Measurements from ENCODE around the gene NAT16. TPM values are rescaled to one million over a fixed set of nuclear protein-coding genes. Genes with fewer than 3 reads are reported as not detected.

The NAT16 gene
- total RNA-seq, 3 donors from 2014 or later: not detected

DNA sequence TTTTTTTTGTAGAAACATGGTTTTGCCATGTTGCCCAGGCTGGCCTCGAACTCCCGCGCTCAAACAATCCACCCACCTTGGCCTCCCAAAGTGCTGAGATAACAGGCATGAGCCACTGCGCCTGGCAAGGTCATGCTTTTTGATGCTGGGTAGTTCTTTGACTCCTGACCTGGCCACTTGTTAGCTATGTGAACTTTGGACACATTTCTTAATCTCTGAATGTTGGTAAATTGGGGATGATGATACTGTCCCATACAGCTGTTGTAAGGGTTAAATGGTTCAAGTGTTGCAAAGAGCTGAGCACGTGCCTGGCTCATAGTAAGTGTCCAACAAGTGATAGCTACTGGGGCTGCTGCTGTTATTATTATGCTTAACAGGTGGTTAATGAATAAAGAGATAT lies 40.2 kb upstream of the NAT16 start:
- H3K4me1 ChIP-seq (ENCODE audit: low read depth): peaks cover 25% of the 10 kb centered on the region
- H3K4me3 ChIP-seq: no peak overlapping the region
- intact Hi-C loops (cut with DNase I, micrococcal nuclease): no loop called here
- no peaks in the 10 kb centered on the region for H3K9me3 ChIP-seq
- H3K36me3 ChIP-seq (ENCODE audit: low read depth): peaks cover 4% of the 10 kb centered on the region
- ATAC-seq (no peak), DNase-seq (no peak)
- TF ChIP-seq, protein P1, sequence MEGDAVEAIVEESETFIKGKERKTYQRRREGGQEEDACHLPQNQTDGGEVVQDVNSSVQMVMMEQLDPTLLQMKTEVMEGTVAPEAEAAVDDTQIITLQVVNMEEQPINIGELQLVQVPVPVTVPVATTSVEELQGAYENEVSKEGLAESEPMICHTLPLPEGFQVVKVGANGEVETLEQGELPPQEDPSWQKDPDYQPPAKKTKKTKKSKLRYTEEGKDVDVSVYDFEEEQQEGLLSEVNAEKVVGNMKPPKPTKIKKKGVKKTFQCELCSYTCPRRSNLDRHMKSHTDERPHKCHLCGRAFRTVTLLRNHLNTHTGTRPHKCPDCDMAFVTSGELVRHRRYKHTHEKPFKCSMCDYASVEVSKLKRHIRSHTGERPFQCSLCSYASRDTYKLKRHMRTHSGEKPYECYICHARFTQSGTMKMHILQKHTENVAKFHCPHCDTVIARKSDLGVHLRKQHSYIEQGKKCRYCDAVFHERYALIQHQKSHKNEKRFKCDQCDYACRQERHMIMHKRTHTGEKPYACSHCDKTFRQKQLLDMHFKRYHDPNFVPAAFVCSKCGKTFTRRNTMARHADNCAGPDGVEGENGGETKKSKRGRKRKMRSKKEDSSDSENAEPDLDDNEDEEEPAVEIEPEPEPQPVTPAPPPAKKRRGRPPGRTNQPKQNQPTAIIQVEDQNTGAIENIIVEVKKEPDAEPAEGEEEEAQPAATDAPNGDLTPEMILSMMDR (IDR thresholded peaks at IDR 0.05): no peak

DNA sequence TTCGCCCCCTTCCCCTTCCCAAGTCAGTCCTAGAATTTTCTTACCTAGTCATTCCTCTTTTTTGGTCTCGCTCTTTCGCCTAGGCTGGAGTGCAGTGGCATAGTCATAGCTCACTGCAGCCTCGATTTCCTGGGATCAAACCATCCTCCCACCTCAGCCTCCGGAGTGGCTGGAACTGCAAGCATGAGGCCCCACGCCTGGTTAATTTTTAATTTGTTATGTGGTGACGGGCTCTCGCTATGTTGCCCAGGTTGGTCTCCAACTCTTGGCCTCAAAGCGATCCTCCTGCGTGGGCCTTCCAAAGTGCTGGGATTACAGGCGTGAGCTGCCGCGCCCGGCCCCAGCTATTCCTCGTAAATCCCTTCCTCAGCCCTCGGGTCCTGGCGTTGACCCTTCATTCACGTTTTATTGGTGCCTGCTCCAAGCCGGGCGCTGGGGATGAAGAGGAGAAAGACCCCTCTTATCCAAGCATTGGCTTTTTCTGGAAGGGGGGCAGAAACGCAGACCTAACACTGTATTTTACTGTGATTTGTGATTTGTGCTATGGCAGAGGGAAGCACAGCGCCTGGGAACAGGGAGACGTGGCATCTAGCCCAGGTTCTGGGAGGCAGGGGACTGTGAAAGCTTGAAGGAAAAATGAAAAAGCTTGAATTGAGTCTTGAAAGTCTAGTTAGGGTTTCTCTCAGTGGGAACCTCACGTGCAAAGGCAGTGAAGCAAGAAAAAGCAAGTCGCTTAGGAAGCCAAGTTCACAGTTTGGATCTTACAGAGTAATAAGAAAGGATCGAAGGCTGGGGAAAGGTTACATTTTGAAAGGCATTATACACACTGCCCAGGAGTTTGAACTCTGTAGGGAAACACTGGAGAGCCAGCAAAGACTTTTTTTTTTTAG lies 38.4 kb upstream of the NAT16 start:
- ATAC-seq: peak; percentile 42

GRCh38 chr7:101217388-101218235 lies 37.5 kb upstream of the NAT16 start, which contains the start of the genes PLOD3 and ZNHIT1:
Gene PLOD3 (minus strand): TSS chr7:101217581. CDS start chr7:101217274, 307 bp downstream.
Gene ZNHIT1 (plus strand): TSS chr7:101218165. CDS start chr7:101218196, 31 bp downstream.
- peak; percentile 87 for ATAC-seq
- Histone ChIP-seq H3K9me3 (no peaks in the 10 kb centered on the region), H3K4me1 (ENCODE audit: low read depth) (peaks cover 25% of the 10 kb centered on the region), H3K36me3 (ENCODE audit: low read depth) (peaks cover 4% of the 10 kb centered on the region), H3K4me3 (peak within 1 kb of the TSS; percentile 54)
- TF ChIP-seq, protein P1 (IDR thresholded peaks at IDR 0.05): no peak
- intact Hi-C loops (cut with DNase I, micrococcal nuclease): no loop called here
- peak; percentile 95 to 99 (median 98) for DNase-seq

More for the DNA sequence above, 38.4 kb upstream of the NAT16 start:
- intact Hi-C loops (cut with DNase I, micrococcal nuclease): no loop called here
- TF ChIP-seq, protein P1 (IDR thresholded peaks at IDR 0.05): no peak
- peaks cover 25% of the 10 kb centered on the region for H3K4me1 ChIP-seq (ENCODE audit: low read depth)
- peak in 1 of 3 donors; percentile 58 for DNase-seq
- peak overlapping the region; percentile 54 for H3K4me3 ChIP-seq
- peaks cover 4% of the 10 kb centered on the region for H3K36me3 ChIP-seq (ENCODE audit: low read depth)
- no peaks in the 10 kb centered on the region for H3K9me3 ChIP-seq

- intact Hi-C loops (cut with DNase I, micrococcal nuclease): no loop called here
- peaks cover 4% of the 10 kb centered on the region for H3K36me3 ChIP-seq (ENCODE audit: low read depth)
Observed at GRCh38 chr7:101216860-101217387, 36.8 kb upstream of the NAT16 start.

More at GRCh38 chr7:101216860-101217387, 36.8 kb upstream of the NAT16 start:
- Histone ChIP-seq H3K9me3 (no peaks in the 10 kb centered on the region), H3K4me1 (ENCODE audit: low read depth) (peaks cover 25% of the 10 kb centered on the region), H3K4me3 (peak overlapping the region; percentile 54)
- ATAC-seq (no peak), DNase-seq (peak in 2 of 3 donors; percentile 41 to 65)
- TF ChIP-seq, protein P1 (IDR thresholded peaks at IDR 0.05): no peak

Data from mucosa of descending colon (tissue), 3 donors.